Endothelial cell of umbilical vein (primary cell): Measurements from ENCODE around the gene EPS8L2. TPM values are rescaled to one million over a fixed set of nuclear protein-coding genes. Genes with fewer than 3 reads are reported as not detected.

Experiments used
- BruUV-seq: library from RNA; stranded (reverse); fragments of 400-500 nt; replicated peaks from 2 replicates; lab custom pipeline; 2021; lab: Mats Ljungman, UMichigan
- CTCF ChIA-PET: fragments of 300-600, 350-600 bp; sonication (Branson Sonifier 250); formaldehyde crosslinking; loops from one replicate; lab custom pipeline; 2021; ENCODE audit warnings: antibody characterized with exemption, inconsistent platforms; lab: Charles Lee
- POLR2A ChIA-PET: fragments of 300-600, 350-600 bp; sonication (Branson Sonifier 250); formaldehyde crosslinking; loops from one replicate; lab custom pipeline; 2021; ENCODE audit warnings: antibody characterized with exemption, inconsistent platforms; lab: Charles Lee
- DNase-seq: peaks from one replicate; pipeline ENCODE4 v3.0.0-alpha.2; 2011; ENCODE audit warnings: low read depth, low spot score
- FAIRE-seq: peaks from 2 replicates; lab custom pipeline; 2011; peaks lifted over from hg19 to GRCh38; lab: Jason Lieb, UNC
- H2AFZ ChIP-seq: 2 replicates; pipeline ENCODE4 v1.6.0; 2012; ENCODE audit warnings: low read depth, low read length, control low read depth, inconsistent platforms
- H3K27ac ChIP-seq: 2 replicates; pipeline ENCODE4 v1.5.1; 2011; ENCODE audit warnings: low read depth, mild to moderate bottlenecking, control low read depth, low read length, moderate library complexity; ENCODE audit not compliant: insufficient read depth
- H3K27me3 ChIP-seq, 2 experiments: 2 replicates each; pipeline versions ENCODE4 v1.6.0 to v1.6.1; 2011; ENCODE audit warnings: low read length in 2 of 2, mixed read lengths in 1 of 2; ENCODE audit not compliant: control insufficient read depth in 2 of 2, insufficient read depth in 2 of 2
- H3K36me3 ChIP-seq, 2 experiments: 2 replicates in 1 of 2; 3 replicates in 1 of 2; pipeline ENCODE4 v1.5.1; 2011; ENCODE audit warnings: low read length in 2 of 2, mild to moderate bottlenecking in 1 of 2, moderate library complexity in 1 of 2; ENCODE audit not compliant: control insufficient read depth in 2 of 2, insufficient read depth in 2 of 2; ENCODE audit errors: extremely low read depth in 1 of 2
- H3K4me1 ChIP-seq: 3 replicates; pipeline ENCODE4 v1.5.1; 2011; ENCODE audit warnings: mild to moderate bottlenecking, low read length; ENCODE audit not compliant: control insufficient read depth, insufficient read depth; ENCODE audit errors: extremely low read depth
- H3K4me2 ChIP-seq: 2 replicates; pipeline ENCODE4 v1.6.1; 2011; ENCODE audit warnings: low read length, control low read depth, mixed read lengths; ENCODE audit not compliant: insufficient read depth
- H3K4me3 ChIP-seq, 3 experiments: fragments of 200-600 bp in 1 of 3; sonication (generic), shearing (Covaris generic) in 1 of 3; replicated peaks in 1 of 3; 2 replicates each; pipeline ENCODE4 v1.5.1; 2011 to 2016; ENCODE audit warnings: control low read depth in 3 of 3, low read length in 3 of 3, mild to moderate bottlenecking in 2 of 3, inconsistent platforms in 1 of 3, low read depth in 1 of 3, moderate library complexity in 1 of 3; ENCODE audit not compliant: insufficient read depth in 1 of 3
- H3K79me2 ChIP-seq: 2 replicates; pipeline ENCODE4 v1.6.0; 2012; ENCODE audit warnings: low read length, inconsistent platforms; ENCODE audit not compliant: control insufficient read depth, insufficient read depth
- H3K9ac ChIP-seq: replicated peaks from 2 replicates; pipeline ENCODE3; 2011; ENCODE audit warnings: low read length, control low read depth; ENCODE audit not compliant: insufficient read depth; ENCODE audit errors: extremely low read depth
- H3K9me1 ChIP-seq: replicated peaks from 3 replicates; pipeline ENCODE4 v1.6.0; 2011; ENCODE audit warnings: mild to moderate bottlenecking, low read length; ENCODE audit not compliant: control insufficient read depth, insufficient read depth; ENCODE audit errors: extremely low read depth
- H3K9me3 ChIP-seq: replicated peaks from 2 replicates; pipeline ENCODE4 v1.5.1; 2012; ENCODE audit warnings: low read length, inconsistent platforms; ENCODE audit not compliant: control insufficient read depth, insufficient read depth
- H4K20me1 ChIP-seq: replicated peaks from 2 replicates; pipeline ENCODE3; 2011; ENCODE audit warnings: mild to moderate bottlenecking, low read length; ENCODE audit not compliant: control insufficient read depth, insufficient read depth; ENCODE audit errors: extremely low read depth
- EZH2 ChIP-seq: IDR thresholded peaks from 2 replicates; pipeline ENCODE4 v1.6.1; 2012; ENCODE audit warnings: borderline replicate concordance, low read depth, mild to moderate bottlenecking, moderate library complexity, low read length, inconsistent platforms; ENCODE audit not compliant: severe bottlenecking
- FOS ChIP-seq: IDR thresholded peaks from 2 replicates; pipeline ENCODE4 v1.6.1; 2011; ENCODE audit warnings: mild to moderate bottlenecking, low read length, moderate library complexity, borderline replicate concordance; ENCODE audit not compliant: insufficient read depth
- GATA2 ChIP-seq: IDR thresholded peaks from 2 replicates; pipeline ENCODE4 v1.7.0; 2011; ENCODE audit warnings: low read depth, mild to moderate bottlenecking, moderate library complexity, mixed read lengths, low read length; ENCODE audit not compliant: insufficient read length, insufficient read depth
- JUN ChIP-seq: IDR thresholded peaks from 2 replicates; pipeline ENCODE4 v1.6.1; 2011; ENCODE audit warnings: borderline replicate concordance, low read depth; ENCODE audit not compliant: insufficient read length, insufficient read depth
- MAX ChIP-seq: IDR thresholded peaks from 2 replicates; pipeline ENCODE4 v1.6.1; 2011; ENCODE audit not compliant: insufficient read depth, insufficient read length
- MYC ChIP-seq: IDR thresholded peaks from one replicate; pipeline ENCODE4 v1.6.1; 2011; ENCODE audit warnings: mild to moderate bottlenecking, low read depth, low read length
- POLR2A ChIP-seq: IDR thresholded peaks from 2 replicates; pipeline ENCODE4 v1.6.1; 2012; ENCODE audit warnings: low read depth, mild to moderate bottlenecking, control low read depth, low read length
- dilution Hi-C: fragments of 300-500 bp; cut with MboI; formaldehyde crosslinking; loops from one replicate; pipeline ENCODE4 v1.15.0; 2019; ENCODE audit warnings: low sequenced_read_pairs; ENCODE audit not compliant: extremely low pct_ligation_motif_present
- intact Hi-C: fragments of 100-400 bp; cut with micrococcal nuclease; formaldehyde crosslinking; loops from one replicate; pipeline ENCODE4 v1.10.0; 2022
- polyA plus RNA-seq, 4 experiments: library from polyadenylated mRNA; depleted of rRNA in 3 of 4; stranded (reverse) in 3 of 4; unstranded in 1 of 4; fragments of >200 nt; gene quantifications; 2 replicates each; pipeline versions ENCODE4 v1.2.1 to v1.2.3, GENCODE V29; 2011 to 2012; ENCODE audit warnings: missing spikeins in 1 of 4
- total RNA-seq: library from RNA; stranded (reverse); gene quantifications from 2 replicates; pipeline ENCODE4 v1.2.3, GENCODE V29; 2021
- TF ChIP-seq, protein P1 (sequence below), 2 donors: IDR thresholded peaks; 1 replicate in 1 of 2; 2 replicates in 1 of 2; pipeline ENCODE4 v1.5.1; 2011; ENCODE audit warnings: low read length in 2 of 2, mild to moderate bottlenecking in 2 of 2, moderate library complexity in 2 of 2, control low read depth in 1 of 2, inconsistent platforms in 1 of 2, low read depth in 1 of 2; ENCODE audit not compliant: insufficient read depth in 1 of 2; ENCODE audit errors: extremely low read depth in 1 of 2

EPS8L2 gene
- total and polyA plus RNA-seq, 2 donors (not counting 3 experiments of a cell fraction or from before 2014, with no cell fraction given) = 5.2 to 12.5 TPM

GRCh38 chr11:696955-697491 lies 9.0 kb upstream of the EPS8L2 start:
- no peaks in the 10 kb centered on the region for H3K36me3 ChIP-seq
- H3K9me3 ChIP-seq = no peaks in the 10 kb centered on the region
- FAIRE-seq (peak; percentile 26), DNase-seq (no peak)
- H3K27ac ChIP-seq = no peak overlapping the region
- peaks cover 45% of the 10 kb centered on the region for H3K79me2 ChIP-seq
- H3K9ac ChIP-seq = no peak overlapping the region
- BruUV-seq = no TSS peak
- intact Hi-C loops = loop anchor here (1.0 to 5.0 kb wide), 2 partner anchors 27 to 160 kb away; partner anchors contain the start of genes HRAS and LRRC56
- H3K4me3 ChIP-seq = no peak overlapping the region
- H4K20me1 ChIP-seq = no peaks in the 10 kb centered on the region
- TF ChIP-seq MYC (no peak), EZH2 (no peak)
- no peaks in the 10 kb centered on the region for H3K9me1 ChIP-seq
- no peak overlapping the region for H3K4me2 ChIP-seq
- dilution Hi-C loops = no loop called here
- no peak overlapping the region for H2AFZ ChIP-seq
- CTCF ChIA-PET = interaction anchor here (1.3 to 4.2 kb wide), 8 partner anchors 15 to 56 kb away, joined by 3 to 36 read pairs (median 6); partner anchors contain the start of gene TALDO1
- POLR2A ChIA-PET = no interaction called here
- peaks cover 14% of the 10 kb centered on the region for H3K4me1 ChIP-seq
- H3K27me3 ChIP-seq = no peaks in the 10 kb centered on the region

GRCh38 chr11:697811-698311 lies 8.2 kb upstream of the EPS8L2 start:
- H3K27me3 ChIP-seq = no peaks in the 10 kb centered on the region
- H3K27ac ChIP-seq = no peak overlapping the region
- H3K9me1 ChIP-seq = no peaks in the 10 kb centered on the region
- no peaks in the 10 kb centered on the region for H3K9me3 ChIP-seq
- ChIA-PET POLR2A (interaction anchor here (0.6 to 0.7 kb wide), 3 partner anchors 23 to 121 kb away, joined by 3 to 7 read pairs (median 5); partner anchors contain the start of gene PNPLA2), CTCF (interaction anchor here (4.0 to 4.2 kb wide), 2 partner anchors 25 to 29 kb away, joined by 26 to 36 read pairs; no protein-coding TSS in a partner anchor)
- no peak for DNase-seq
- peaks cover 37% of the 10 kb centered on the region for H3K79me2 ChIP-seq
- H4K20me1 ChIP-seq = no peaks in the 10 kb centered on the region
- intact Hi-C loops = loop anchor here (5.0 kb wide), 1 partner anchor 161 kb away; the partner anchor contains the start of genes HRAS and LRRC56
- no peak overlapping the region for H3K4me2 ChIP-seq
- no TSS peak for BruUV-seq
- no peak overlapping the region for H2AFZ ChIP-seq
- dilution Hi-C loops = no loop called here
- no peak overlapping the region for H3K9ac ChIP-seq
- FAIRE-seq = no peak
- no peak overlapping the region for H3K4me3 ChIP-seq
- H3K4me1 ChIP-seq = peaks cover 13% of the 10 kb centered on the region
- TF ChIP-seq GATA2 (no peak), FOS (no peak), JUN (no peak), POLR2A (no peak), MYC (no peak), MAX (no peak)
- TF ChIP-seq, protein P1, sequence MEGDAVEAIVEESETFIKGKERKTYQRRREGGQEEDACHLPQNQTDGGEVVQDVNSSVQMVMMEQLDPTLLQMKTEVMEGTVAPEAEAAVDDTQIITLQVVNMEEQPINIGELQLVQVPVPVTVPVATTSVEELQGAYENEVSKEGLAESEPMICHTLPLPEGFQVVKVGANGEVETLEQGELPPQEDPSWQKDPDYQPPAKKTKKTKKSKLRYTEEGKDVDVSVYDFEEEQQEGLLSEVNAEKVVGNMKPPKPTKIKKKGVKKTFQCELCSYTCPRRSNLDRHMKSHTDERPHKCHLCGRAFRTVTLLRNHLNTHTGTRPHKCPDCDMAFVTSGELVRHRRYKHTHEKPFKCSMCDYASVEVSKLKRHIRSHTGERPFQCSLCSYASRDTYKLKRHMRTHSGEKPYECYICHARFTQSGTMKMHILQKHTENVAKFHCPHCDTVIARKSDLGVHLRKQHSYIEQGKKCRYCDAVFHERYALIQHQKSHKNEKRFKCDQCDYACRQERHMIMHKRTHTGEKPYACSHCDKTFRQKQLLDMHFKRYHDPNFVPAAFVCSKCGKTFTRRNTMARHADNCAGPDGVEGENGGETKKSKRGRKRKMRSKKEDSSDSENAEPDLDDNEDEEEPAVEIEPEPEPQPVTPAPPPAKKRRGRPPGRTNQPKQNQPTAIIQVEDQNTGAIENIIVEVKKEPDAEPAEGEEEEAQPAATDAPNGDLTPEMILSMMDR (IDR thresholded peaks at IDR 0.05; ENCODE audit: extremely low read depth in 1 of 2, insufficient read depth in 1 of 2, low read depth in 1 of 2, low read length in 2 of 2) = no peak
- H3K36me3 ChIP-seq = no peaks in the 10 kb centered on the region
